Dedifferentiated amniotic fluid mesenchymal stem cell (primary cell): ENCODE data around the gene ADAM11.
"Not testable (repeated sequence)": the region's sequence is repeated elsewhere in the genome, so short reads cannot be mapped to it uniquely, and the experiment has no call there.

Source experiments
- DNase-seq: peaks from one replicate; pipeline ENCODE4 v3.0.0-alpha.2; 2016; ENCODE audit errors: extremely low spot score

ADAM11 gene

DNA sequence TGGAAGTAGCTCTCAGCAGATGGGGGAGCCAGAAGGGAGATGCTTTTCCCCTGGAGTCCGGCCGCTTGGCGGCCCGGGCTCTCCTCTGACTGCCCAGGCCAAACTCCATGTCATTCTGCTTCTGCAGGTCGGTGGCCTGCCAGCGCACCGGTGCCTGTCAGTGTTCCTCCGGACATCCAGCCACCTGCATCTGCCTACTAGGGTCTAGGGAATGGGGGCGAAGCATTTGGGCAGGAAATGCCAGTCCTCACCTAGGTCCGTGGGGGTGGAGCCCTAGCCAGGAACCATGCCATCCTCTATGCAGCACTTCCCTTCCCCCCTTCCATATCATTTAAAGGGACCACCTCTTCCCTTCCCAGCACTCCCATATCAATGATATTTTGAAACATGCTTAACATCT, 37.1 kb downstream of the ADAM11 start:
- no peak for DNase-seq

DNA sequence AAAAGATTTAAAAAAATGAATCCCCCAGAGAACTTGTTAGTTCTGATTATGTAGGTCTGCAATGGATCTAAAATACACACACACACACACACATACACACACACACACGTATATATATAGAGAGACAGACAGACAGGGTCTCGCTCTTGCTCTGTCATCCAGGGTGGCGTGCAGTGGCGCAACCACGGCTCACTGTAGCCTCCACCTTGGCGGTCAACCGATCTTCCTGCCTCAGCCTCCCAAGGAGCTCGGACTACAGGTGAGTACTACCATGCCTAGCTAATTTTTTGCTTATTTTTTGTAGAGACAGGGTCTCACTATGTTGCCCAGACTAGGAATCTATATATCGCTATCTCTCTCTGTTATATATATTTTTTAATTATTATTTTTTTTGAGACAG, 37.9 kb downstream of the ADAM11 start:
- no peak for DNase-seq

DNA sequence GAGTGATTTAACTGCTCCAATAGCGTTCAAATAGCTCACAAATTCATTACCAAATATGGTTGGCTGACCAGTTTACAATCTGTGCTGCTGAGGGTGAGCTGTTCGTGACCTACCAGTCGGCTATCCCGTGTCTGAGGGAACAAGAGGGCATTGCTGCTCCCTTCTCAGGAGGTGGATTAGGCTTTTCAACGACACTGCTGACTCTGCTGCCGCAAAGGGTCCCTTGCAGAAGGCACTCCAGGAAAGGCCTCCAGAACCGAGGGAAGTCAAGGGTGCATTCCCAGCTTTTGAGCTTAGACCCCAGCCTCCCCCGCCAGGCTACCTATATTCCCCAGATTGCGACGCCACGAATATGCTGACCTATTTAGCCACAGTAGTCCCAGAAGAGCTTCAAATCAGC, 39.0 kb downstream of the ADAM11 start:
- DNase-seq = no peak

DNA sequence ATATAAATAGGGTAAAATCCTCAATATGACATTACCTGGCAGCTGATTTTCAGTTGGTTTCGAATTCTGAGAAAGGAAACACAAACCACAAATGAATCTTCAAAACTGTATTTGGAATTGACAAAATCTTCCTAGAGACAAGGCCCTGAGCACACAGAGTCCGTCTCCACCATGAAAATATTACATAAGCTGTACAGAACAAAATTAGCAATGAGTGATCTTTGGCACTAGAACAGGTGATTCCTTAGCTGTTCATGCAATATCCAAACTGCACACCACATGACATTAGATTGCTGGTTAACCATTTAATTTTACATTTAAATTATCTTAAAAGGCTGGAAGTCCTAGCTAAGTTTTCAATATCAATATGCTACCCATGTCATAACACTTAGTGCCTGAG, 39.6 kb downstream of the ADAM11 start:
- no peak for DNase-seq

DNA sequence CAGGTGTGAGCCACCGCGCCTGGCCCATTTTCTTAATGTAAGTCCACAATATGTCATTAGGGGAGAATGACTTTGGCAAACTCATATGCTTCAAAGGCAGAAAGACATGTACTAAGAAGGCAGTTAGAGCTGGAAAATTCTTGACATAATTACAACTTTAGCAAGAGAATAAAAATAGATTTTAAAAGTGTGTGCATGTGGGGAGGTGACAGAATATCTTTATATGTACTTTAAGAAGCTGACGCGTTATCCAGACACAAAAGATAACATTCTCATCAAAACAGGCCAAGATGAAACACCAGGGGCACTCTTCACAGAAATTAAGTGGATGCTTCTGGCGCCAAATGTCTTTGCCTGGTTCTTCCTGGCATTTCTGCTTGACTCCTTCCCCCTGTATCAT, 43.1 kb downstream of the ADAM11 start:
- DNase-seq = no peak

DNA sequence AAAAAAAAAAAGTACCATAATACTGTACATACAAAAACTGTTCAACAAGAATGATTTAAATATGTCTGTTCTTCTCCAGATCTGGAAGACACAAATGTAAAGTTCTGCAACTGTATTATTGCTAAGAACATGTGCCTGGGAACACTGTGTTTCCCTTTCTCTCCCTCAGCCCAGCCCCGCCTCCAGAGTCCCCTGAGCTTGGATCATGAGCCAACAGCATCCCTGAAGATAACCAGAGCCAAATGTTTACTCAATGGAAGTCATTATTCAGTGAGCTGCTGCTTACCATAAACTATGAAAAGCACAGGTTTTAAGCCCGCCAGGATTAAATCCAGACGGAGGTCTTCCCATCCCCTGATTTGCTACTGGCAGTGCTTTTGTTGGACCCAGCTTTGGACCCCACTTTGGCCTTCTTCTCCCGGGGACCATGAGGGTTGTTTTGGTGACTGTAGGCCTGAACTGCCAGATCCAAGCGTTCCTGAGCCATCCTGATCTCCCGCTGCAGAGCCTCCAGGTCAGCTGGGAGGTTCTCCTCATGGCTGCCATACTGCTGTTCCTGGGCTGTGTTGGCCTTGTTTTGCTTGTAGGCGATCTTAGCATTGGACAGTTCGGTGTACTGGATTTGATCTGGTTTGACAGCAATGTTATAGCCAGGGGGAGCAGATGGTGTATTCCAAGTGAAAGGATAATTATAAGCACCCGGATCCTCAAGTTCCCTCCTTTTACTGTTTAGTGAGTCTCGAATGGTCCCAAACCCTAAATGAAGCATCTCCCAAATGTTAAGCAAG, 45.7 kb downstream of the ADAM11 start:
- DNase-seq = no peak

DNA sequence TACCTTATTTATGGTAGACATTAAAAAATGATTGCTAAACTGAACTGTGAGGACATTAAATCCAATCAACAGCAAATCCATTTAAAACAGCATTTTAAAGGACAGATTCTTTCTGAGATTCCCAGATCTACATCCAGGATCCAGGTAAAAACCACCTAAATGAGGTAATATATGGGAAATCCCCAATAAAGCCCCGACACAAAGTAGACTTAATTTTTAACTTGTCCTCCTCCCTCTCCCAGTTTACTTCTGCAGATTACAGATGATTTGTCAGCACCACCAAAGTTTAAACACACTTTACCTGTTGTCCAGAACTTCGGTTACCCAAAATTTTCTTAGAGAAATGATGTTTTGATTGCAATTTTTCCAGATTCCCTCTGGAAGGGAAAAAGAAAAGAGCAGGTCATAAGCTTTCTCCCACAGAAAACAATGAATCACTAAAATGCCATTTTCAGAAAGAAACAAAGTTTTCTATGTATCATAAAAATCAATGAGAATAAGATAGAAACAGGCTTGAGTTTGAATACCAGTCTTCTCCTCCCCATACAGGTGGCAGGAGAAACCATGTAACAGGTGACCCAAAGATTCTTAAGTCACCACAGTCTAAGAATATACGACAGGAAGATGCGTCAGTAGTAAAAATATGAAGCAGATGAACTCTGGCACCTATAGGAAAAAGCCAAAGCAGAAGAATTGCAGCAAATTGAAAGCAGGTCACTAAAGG, 48.5 kb downstream of the ADAM11 start:
- DNase-seq = no peak

DNA sequence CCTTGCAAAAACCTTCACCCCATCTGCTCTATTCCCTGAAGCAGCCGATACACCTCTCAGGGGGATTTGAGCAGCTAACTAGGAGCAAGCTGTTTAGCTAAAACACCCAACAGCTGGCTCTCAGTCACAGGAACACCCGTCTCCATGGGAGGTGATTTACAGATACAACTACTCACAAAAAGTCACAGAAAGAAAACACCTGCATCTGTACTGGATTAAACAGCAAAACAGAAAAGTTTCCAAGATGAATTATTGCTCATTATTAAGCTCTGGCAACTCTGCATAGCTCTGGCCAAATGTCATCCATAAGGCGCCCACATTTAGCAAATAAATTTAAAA, 49.0 kb downstream of the ADAM11 start:
- no peak for DNase-seq

DNA sequence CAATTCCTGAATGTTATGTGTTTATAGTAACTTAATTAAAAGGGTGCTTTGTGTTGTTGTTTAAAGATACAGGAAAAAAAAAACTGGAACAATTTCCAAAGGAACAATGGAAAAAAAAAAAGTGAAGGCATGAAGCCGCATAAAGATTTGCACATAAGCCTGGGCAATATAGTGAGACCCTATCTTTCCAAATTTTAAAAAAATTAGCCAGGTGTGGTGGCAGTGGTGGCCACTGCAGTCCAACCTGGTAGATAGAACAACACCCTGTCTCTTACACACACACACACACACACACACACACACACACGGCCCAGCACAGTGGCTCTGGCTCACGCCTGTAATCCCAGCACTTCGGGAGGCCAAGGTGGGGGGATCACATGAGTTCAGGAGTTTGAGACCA, 49.4 kb downstream of the ADAM11 start:
- DNase-seq = no peak

DNA sequence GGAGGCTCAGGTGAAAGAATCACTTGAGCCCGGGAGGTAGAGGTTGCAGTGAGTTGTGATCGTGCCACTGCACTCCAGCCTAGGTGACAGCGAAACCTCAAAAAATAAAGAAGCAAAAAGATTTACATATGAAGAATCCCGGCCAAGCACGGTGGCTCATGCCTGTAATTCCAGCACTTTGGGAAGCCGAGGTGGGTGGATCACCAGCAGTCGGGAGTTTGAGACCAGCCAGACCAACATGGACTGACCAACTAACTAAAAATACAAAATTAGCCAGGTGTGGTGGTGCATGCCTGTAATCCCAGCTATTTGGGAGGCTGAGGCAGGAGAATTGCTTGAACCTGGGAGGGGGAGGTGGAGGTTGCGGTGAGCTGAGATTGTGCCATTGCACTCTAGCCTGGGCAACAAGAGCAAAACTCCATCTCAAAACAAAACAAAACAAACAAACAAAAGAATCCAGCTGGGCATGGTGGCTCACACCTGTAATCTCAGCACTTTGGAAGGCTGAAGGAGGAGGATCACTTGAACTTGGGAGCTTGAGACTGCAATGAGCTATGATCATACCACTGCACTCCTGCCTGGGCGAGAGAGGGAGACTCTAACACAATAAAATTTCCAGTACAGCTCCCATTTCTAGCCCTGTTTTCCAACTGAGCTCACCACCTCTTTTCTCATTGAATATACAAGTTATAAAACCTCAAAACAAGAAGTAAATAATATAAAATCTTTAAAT, 50.0 kb downstream of the ADAM11 start:
- DNase-seq = not testable (repeated sequence)

DNA sequence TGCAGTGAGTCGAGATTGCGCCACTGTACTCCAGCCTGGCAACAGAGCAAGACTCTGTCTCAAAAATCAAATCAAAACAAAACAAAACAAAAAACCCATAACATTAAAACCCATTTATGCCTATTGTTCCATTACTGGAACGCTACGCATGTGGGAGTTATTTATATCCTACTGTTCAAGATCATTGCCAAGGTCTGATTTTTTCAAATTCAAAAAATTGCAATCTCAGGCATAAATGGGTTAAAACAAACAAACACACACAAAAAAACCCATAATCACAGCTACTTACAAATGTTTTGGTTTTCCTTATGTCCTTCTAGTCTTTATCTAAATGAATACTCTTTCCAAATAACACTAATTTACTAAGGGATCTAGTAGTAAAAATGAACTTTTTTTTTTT, 53.5 kb downstream of the ADAM11 start:
- DNase-seq = no peak

DNA sequence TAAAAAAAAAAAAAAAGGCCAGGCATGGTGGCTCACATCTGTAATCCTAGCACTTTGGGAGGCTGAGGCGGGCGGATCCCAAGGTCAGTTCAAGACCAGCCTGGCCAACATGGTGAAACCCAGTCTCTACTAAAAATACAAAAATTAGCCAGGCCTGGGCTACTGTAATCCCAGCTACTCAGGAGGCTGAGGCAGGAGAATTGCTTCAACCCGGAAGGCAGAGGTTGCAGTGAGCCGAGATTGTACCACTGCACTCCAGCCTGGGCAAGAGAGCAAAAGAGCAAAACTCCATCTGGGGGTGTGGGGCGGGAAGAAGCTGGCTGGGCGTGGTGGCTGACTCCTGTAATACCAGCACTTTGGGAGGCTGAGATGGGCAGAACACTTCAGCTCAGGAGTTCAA, 59.7 kb downstream of the ADAM11 start:
- not testable (repeated sequence) for DNase-seq

DNA sequence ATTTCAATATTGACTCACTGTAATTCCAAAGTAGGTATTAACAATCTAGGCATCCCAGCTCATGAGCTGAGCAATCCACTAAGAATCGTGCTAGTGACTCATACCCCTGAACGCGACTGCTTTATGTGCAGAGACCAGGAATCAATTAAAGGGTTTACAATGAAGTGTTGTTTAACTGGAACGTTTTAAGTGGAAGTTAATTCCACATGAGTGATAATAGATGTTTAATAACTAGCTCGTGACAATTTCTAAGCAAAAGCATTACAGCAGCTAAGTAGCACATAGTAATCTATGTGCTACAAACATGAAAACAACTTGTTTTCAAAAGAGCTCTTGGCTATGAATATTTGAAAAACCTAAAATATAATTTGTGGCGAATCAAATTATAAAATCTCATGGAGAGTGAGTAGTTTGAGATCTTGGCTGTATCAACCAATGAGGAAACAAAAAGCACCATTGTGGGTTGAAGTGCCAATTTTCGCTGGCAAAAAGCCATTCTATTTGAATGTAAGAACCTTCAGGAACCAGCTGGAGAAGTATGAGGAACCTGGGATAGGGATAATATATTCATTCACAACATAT, 61.9 kb downstream of the ADAM11 start:
- DNase-seq = peak; percentile 84

DNA sequence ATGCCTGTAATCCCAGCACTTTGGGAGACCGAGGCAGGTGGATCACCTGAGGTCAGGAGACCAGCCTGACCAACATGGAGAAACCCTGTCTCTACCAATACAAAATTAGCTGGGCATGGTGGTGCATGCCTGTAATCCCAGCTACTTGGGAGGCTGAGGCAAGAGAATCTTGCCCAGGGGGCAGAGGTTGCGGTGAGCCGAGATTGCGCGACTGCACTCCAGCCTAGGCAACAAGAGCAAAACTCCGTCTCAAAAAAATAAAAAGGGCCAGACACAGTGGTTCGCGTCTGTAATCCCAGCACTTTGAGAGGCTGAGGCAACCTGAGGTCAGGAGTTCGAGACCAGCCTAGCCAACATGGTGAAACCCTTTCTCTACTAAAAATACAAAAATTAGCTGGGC, 66.4 kb downstream of the ADAM11 start:
- DNase-seq = not testable (repeated sequence)

DNA sequence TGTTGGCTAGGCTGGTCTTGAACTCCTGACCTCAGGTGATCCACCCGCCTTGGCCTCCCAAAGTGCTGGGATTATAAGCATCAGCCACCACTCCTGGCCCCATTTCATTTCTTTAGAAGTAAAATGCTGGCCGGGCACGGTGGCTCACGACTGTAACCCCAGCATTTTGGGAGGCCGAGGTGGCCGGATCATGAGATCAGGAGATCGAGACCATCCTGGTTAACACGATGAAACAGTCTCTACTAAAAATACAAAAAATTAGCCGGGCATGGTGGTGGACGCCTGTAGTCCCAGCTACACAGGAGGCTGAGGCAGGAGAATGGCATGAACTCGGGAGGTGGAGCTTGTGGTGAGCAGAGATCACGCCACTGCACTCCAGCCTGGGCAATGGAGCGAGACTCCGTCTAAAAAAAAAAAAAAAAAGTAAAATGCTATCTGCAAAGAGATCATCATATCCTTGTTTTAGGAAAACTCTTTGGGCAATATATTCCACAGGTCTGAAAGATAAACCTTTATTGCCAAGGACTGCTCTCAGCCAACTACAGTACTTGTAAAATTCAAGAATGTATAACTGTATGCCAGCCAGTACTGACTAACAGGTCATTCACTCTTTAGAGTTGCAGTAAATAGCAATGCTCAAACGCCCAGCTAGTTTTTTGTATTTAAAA, 67.5 kb downstream of the ADAM11 start:
- no peak for DNase-seq

DNA sequence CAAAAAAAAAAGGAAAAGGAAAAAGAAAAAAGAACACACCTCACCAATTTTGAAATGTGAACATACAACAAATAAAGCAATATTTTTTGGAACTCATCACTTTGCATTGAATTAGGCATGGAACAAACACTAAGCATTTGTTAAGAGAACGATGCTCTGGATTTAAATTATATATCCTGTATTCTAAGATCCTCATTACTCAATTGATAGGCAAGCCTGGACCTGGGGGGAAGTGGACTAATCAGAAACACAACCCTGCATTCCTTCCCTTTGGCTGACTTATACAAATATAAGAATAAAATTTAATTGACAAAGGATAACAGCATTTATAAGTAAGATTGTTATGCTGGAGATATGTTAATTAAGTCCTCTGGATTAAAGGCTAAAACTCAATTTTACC, 69.1 kb downstream of the ADAM11 start:
- no peak for DNase-seq

DNA sequence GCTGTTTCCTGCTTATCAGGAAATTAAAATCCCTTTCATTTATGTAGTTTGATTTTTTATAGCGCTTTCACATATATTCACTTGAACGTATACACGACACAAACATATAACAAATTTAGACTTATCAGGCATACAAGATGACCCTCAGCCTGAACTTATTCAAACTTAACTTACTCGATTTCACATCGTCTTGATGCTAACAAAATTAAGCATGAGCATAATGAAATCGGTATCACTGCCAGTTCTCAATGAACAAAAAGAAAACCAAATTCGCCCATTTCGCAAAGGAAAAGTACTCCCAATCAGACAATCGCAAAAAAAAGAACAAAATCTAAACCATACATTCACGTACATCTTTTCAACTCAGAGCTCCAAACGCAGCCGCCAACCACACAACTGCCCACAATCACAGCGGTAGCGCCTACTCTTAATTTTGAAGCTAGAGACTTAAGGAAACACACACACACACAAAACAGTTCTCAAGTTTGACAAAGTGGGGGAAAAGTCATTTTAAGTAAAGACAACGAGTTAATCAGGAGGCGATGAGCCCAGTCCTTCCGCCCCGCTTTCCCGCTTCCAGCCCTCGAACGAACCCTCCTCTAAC, 70.2 kb downstream of the ADAM11 start:
- peak; percentile 22 for DNase-seq

DNA sequence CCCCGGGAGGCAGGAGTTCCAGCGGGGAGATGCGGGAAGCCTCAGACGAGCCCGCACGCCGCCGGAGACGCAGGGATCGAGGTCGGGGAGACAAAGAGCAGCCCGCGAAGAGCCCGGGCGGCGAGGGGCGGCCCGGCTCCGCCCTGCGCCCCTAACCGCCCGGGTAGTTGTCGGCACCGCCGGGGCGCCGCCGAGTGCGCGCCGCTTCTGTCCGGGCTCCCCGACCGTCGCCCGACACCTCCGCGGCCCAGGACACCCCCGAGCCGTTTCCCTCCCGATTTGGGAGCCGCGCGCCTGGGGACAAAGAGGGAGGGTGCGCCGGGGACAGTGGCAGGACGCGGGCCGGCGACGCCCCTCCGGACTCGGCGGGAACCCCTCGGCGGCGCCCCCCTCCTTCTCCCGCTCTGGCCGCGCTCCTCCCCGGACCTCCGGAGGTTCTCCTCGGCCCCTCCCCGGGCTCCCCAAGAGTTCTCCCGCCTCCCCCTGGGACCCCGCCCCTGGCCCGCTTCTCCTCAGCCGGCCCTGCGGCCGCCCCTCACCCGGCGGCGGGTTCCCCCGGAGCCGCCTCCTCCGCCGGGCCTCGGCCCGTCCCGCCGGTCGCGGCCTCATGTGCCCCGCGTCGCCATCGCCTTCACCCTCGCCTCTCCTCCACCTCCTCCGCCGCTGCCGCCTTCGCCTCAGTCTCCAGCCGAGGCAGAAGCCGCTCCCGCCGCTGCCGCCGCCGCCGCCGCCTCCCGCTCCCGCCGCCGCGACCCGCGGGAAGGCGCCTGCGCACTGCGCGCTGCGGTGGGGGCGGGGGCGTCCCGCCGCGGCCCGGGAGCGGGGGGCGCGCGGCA, 71.0 kb downstream of the ADAM11 start, which contains the start of gene GJC1:
GJC1 (minus strand) TSS at position 765 of the 836 bp plus-strand sequence. CDS start 24,470 bp downstream, outside the sequence.
- no peak for DNase-seq

DNA sequence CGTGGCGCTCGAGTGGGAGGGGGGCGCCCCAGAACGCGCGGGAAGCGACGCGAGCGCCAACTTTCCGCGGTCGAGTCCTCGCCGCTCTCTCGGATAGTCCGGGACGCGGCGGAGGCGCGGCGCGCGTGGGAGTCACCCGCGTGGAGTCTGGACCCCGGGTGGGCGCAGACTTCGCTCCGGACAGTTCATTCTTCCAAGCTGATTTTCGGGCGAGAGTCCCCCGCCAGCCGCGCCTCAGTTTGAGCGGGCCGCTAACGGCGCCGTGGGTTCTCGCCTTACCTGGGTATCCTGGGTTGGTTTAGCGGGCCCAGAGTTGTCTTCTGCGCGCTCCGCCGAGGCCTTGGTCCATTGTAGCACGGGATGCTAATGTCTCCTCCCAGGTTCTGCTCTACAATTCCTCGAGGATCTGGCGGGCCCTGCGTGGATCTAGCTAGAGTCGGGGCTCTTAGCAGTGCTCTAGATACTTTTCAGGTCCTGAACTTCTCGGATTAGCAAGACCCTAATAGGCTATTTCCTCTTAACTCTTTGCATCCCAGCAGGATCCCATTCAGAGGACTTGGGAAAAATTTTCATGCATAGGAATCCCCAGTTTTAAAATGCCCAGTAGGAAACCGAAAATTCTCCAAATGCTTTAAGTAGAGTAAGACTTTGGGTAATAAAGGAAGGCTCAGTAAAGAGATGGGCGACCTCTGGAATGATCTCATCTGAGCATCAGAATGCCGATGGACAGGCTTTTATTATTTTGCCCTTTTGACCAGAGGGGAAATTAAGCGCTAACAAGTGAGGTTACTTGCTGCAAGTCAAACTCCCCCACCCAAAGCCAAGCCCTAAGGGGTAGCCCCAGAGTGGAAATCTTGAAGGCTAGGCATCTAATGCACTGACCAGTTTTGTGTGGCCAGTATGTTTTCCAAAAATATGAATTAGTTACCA, 71.8 kb downstream of the ADAM11 start:
- DNase-seq = peak; percentile 16
